ENCODE measurements around the gene SCLT1. TPM values are rescaled to one million over a fixed set of nuclear protein-coding genes. Genes with fewer than 3 reads are reported as not detected.

Gene SCLT1
- total and polyA plus RNA-seq, 2 of the 8 experiments (the other 6 are each of a cell fraction or from before 2014, with no cell fraction given): 4.8 to 13.1 TPM

DNA sequence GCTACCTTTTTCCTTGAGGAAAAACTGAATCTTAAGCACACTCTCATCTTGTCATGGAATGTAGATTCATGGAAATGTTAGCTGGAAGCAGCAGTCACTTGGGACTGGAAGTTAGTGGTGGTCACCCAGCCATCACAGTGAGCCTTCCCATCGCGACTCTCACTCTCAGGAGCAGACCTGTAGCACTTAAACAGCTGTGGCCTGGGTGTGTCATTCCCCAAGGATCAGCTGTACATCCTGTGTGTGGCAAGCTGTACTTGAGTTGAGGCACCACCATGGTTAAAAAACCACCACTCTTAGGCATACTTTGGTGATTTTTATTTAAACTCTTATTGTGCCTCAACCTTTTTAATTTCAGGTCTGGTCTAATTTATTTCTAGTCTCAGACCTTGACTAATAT lies 237.1 kb downstream of the SCLT1 start:
- Histone ChIP-seq H3K23ac (ENCODE audit: insufficient read length) (no peak overlapping the region), H3K56ac (replicated peaks; ENCODE audit: insufficient read length, low read depth, low read length) (no peak overlapping the region), H3K4ac (replicated peaks; ENCODE audit: insufficient read length, low read depth, low read length) (no peak overlapping the region), H3K14ac (ENCODE audit: insufficient read length) (no peak overlapping the region), H3K18ac (ENCODE audit: extremely low read depth, low read length) (no peak overlapping the region), H3K27me3 (replicated peaks in 1 of 4; ENCODE audit: control insufficient read depth in 3 of 4, extremely low read depth in 1 of 4, insufficient read depth in 3 of 4, low read length in 3 of 4) (no peaks in the 10 kb centered on the region), H4K91ac (replicated peaks; ENCODE audit: insufficient read length, low read length) (no peak overlapping the region), H3K9ac (replicated peaks in 1 of 4; ENCODE audit: extremely low read depth in 1 of 4, low read depth in 3 of 4, low read length in 3 of 4) (no peak overlapping the region), H3K27ac (ENCODE audit: low read depth, low read length) (peak overlapping the region; percentile 5; the same call in 1 of the 2 replicates), H2BK20ac (ENCODE audit: low read length) (no peak overlapping the region), H2AK5ac (ENCODE audit: low read depth, low read length) (no peak overlapping the region), H3K79me2 (ENCODE audit: control insufficient read depth in 1 of 2, insufficient read depth in 2 of 2, low read length in 2 of 2) (peaks cover 8 to 97% of the 10 kb centered on the region in 2 experiments), H3K36me3 (ENCODE audit: control insufficient read depth in 2 of 4, insufficient read depth in 4 of 4, low read length in 3 of 4) (peaks cover 69 to 99% (median 96%) of the 10 kb centered on the region in 4 experiments), H2AFZ (ENCODE audit: low read length) (no peak overlapping the region), H3K9me3 (ENCODE audit: insufficient read depth in 2 of 2, low read depth in 1 of 2, low read length in 1 of 2) (no peaks in the 10 kb centered on the region), H3K4me2 (ENCODE audit: insufficient read depth in 1 of 2, low read depth in 2 of 2, low read length in 2 of 2) (no peak overlapping the region), H3K23me2 (ENCODE audit: low read depth, low read length) (peaks cover 4% of the 10 kb centered on the region; the same call in 1 of the 2 replicates), H2BK5ac (ENCODE audit: low read depth, low read length) (no peak overlapping the region), H2BK12ac (ENCODE audit: low read depth, low read length) (no peak overlapping the region), H4K8ac (ENCODE audit: extremely low read depth, insufficient read depth, low read length) (no peak overlapping the region), H2BK120ac (replicated peaks; ENCODE audit: low read depth, low read length) (no peak overlapping the region), H3K79me1 (ENCODE audit: low read depth, low read length) (peaks cover 10% of the 10 kb centered on the region), H4K20me1 (replicated peaks in 1 of 2; ENCODE audit: control insufficient read depth in 1 of 2, insufficient read depth in 2 of 2, low read length in 2 of 2) (peaks cover 21 to 37% of the 10 kb centered on the region in 2 experiments), H4K5ac (ENCODE audit: insufficient read length, low read depth, low read length) (no peak overlapping the region), H3K4me1 (replicated peaks in 1 of 4; ENCODE audit: control insufficient read depth in 3 of 4, insufficient read depth in 4 of 4, low read length in 3 of 4) (no peaks in the 10 kb centered on the region; a peak in 1 of 7 replicates), H2BK15ac (ENCODE audit: low read length) (no peak overlapping the region), H3K4me3 (ENCODE audit: extremely low read depth in 1 of 4, insufficient read depth in 2 of 4, low read depth in 3 of 4, low read length in 4 of 4) (no peak overlapping the region)
- POLR2A ChIA-PET (ENCODE audit: partially characterized antibody): interaction anchor here (1.0 to 12.5 kb wide), 6 partner anchors 7 to 281 kb away, joined by 3 to 204 read pairs (median 14); no protein-coding TSS in a partner anchor
- FAIRE-seq: no peak
- CTCF ChIA-PET (ENCODE audit: partially characterized antibody): interaction anchor here (0.6 to 3.2 kb wide), 15 partner anchors 9 to 666 kb away, joined by 3 to 15 read pairs (median 3); no protein-coding TSS in a partner anchor
- peak in 1 of 2 experiments; percentile 23 for DNase-seq (ENCODE audit: low read depth in 1 of 2, low spot score in 2 of 2)
- WGBS, 2 experiments (ENCODE audit: extremely low coverage in 1 of 2, insufficient coverage in 1 of 2, insufficient read length in 1 of 2, insufficient replicate concordance in 2 of 2, low coverage in 1 of 2, low lambda C conversion rate in 2 of 2, missing lambda C conversion rate in 1 of 2): 98% methylated on average over 2 of the region's 2 CpGs; no CpG with 5 or more reads in 1 of the 2 experiments
- TF ChIP-seq RXRA (IDR thresholded peaks at IDR 0.05; ENCODE audit: insufficient read depth, low read depth, low read length) (no peak), EZH2 (IDR thresholded peaks at IDR 0.05; ENCODE audit: low read depth, low read length, severe bottlenecking) (no peak), BRCA1 (IDR thresholded peaks at IDR 0.05; ENCODE audit: low read depth, low read length) (no peak), MAFK (IDR thresholded peaks at IDR 0.05; ENCODE audit: low read depth, low read length) (no peak), RAD21 (IDR thresholded peaks at IDR 0.05 in 1 of 2, conservative IDR thresholded peaks at IDR 0.05 in 1 of 2; ENCODE audit: low read depth in 2 of 2, low read length in 2 of 2) (no peak), TAF1 (IDR thresholded peaks at IDR 0.05; ENCODE audit: low read depth, low read length) (no peak)
- TF ChIP-seq, protein P1, sequence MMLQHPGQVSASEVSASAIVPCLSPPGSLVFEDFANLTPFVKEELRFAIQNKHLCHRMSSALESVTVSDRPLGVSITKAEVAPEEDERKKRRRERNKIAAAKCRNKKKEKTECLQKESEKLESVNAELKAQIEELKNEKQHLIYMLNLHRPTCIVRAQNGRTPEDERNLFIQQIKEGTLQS (IDR thresholded peaks at IDR 0.05; ENCODE audit: insufficient read depth, low read depth, low read length): no peak
- TF ChIP-seq, protein P2, sequence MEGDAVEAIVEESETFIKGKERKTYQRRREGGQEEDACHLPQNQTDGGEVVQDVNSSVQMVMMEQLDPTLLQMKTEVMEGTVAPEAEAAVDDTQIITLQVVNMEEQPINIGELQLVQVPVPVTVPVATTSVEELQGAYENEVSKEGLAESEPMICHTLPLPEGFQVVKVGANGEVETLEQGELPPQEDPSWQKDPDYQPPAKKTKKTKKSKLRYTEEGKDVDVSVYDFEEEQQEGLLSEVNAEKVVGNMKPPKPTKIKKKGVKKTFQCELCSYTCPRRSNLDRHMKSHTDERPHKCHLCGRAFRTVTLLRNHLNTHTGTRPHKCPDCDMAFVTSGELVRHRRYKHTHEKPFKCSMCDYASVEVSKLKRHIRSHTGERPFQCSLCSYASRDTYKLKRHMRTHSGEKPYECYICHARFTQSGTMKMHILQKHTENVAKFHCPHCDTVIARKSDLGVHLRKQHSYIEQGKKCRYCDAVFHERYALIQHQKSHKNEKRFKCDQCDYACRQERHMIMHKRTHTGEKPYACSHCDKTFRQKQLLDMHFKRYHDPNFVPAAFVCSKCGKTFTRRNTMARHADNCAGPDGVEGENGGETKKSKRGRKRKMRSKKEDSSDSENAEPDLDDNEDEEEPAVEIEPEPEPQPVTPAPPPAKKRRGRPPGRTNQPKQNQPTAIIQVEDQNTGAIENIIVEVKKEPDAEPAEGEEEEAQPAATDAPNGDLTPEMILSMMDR (IDR thresholded peaks at IDR 0.05; ENCODE audit: control extremely low read depth in 1 of 3, insufficient read depth in 1 of 3, low read depth in 1 of 3, low read length in 3 of 3): no peak
- TF ChIP-seq, protein P3, sequence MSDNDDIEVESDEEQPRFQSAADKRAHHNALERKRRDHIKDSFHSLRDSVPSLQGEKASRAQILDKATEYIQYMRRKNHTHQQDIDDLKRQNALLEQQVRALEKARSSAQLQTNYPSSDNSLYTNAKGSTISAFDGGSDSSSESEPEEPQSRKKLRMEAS (IDR thresholded peaks at IDR 0.05): no peak

Data from H1 (cell line).